GM18508 (cell line): ENCODE measurements around the gene LPXN.

ENCODE experiments used
- ATAC-seq: cut with Tn5 transposase; IDR thresholded peaks from one replicate; pipeline ENCODE4 v1.9.1; 2021; ENCODE audit warnings: moderate number of reproducible peaks; ENCODE audit not compliant: insufficient read depth, unreplicated experiment

Gene LPXN

GRCh38 chr11:58575377-58576020 is at the start of gene LPXN:
Gene LPXN, minus strand, starts transcription at chr11:58575856. Its CDS starts 84 bp downstream, at chr11:58575772.
- no peak for ATAC-seq

- no peak for ATAC-seq
Observed at GRCh38 chr11:58625086-58625485, 49.4 kb upstream of the LPXN start.

GRCh38 chr11:58622344-58622743 is 46.7 kb upstream of the LPXN start, which contains the start of gene CNTF:
Gene CNTF, plus strand, starts transcription at chr11:58622665. Its CDS starts 88 bp downstream, at chr11:58622753.
- ATAC-seq: no peak

GRCh38 chr11:58621586-58622262 is 46.1 kb upstream of the LPXN start:
- no peak for ATAC-seq

- no peak for ATAC-seq
Observed at GRCh38 chr11:58617976-58618557, 42.4 kb upstream of the LPXN start.

GRCh38 chr11:58616594-58616993 is 40.9 kb upstream of the LPXN start:
- ATAC-seq: no peak

- no peak for ATAC-seq
Observed at GRCh38 chr11:58615559-58615958, 39.9 kb upstream of the LPXN start.

GRCh38 chr11:58613228-58613627 is 37.6 kb upstream of the LPXN start:
- ATAC-seq: no peak

GRCh38 chr11:58609723-58610122 is 34.1 kb upstream of the LPXN start:
- no peak for ATAC-seq

- ATAC-seq: no peak
Observed at GRCh38 chr11:58608331-58608730, 32.7 kb upstream of the LPXN start.

GRCh38 chr11:58606930-58607714 is 31.5 kb upstream of the LPXN start:
- ATAC-seq: no peak

- ATAC-seq: no peak
Observed at GRCh38 chr11:58600510-58600909, 24.9 kb upstream of the LPXN start.

- no peak for ATAC-seq
Observed at GRCh38 chr11:58597486-58598144, 22.0 kb upstream of the LPXN start.

GRCh38 chr11:58596621-58597020 is 21.0 kb upstream of the LPXN start:
- ATAC-seq: no peak

- ATAC-seq: no peak
Observed at GRCh38 chr11:58594826-58595225, 19.2 kb upstream of the LPXN start.

- no peak for ATAC-seq
Observed at GRCh38 chr11:58592760-58593472, 17.3 kb upstream of the LPXN start.

GRCh38 chr11:58591659-58592058 is 16.0 kb upstream of the LPXN start:
- no peak for ATAC-seq

- no peak for ATAC-seq
Observed at GRCh38 chr11:58586998-58587397, 11.3 kb upstream of the LPXN start.

GRCh38 chr11:58582437-58582836 is 6.8 kb upstream of the LPXN start:
- no peak for ATAC-seq

- ATAC-seq: no peak
Observed at GRCh38 chr11:58580311-58580710, 4.7 kb upstream of the LPXN start.
